Right renal cortex interstitium (tissue), 3 donors: ENCODE data around the gene CPEB4. TPM values are rescaled to one million over a fixed set of nuclear protein-coding genes. Genes with fewer than 3 reads are reported as not detected.

Source experiments
- DNase-seq, 3 donors: peaks; one replicate each; pipeline ENCODE4 v3.0.0-alpha.2; 2013; ENCODE audit warnings: low read depth in 3 of 3, low spot score in 2 of 3
- polyA plus RNA-seq, 3 donors: library from polyadenylated mRNA; unstranded; fragments of 120-200 nt; gene quantifications; one replicate each; pipeline ENCODE4 v1.2.1, GENCODE V29; 2013; ENCODE audit not compliant: insufficient read length in 3 of 3

Gene CPEB4
- polyA plus RNA-seq, 3 donors: 35.2 to 41.7 (median 37.3) TPM

GRCh38 chr5:173940269-173940668, 52.1 kb downstream of the CPEB4 start:
- no peak for DNase-seq

GRCh38 chr5:173941102-173941501, 53.0 kb downstream of the CPEB4 start:
- no peak for DNase-seq

GRCh38 chr5:173941758-173942401, 53.7 kb downstream of the CPEB4 start:
- DNase-seq: no peak

- no peak for DNase-seq
Observed at GRCh38 chr5:173944511-173944910, 56.4 kb downstream of the CPEB4 start.

GRCh38 chr5:173945160-173945559, 57.0 kb downstream of the CPEB4 start:
- no peak for DNase-seq

GRCh38 chr5:173946323-173946722, 58.2 kb downstream of the CPEB4 start:
- DNase-seq: no peak

- no peak for DNase-seq
Observed at GRCh38 chr5:173950829-173951228, 62.7 kb downstream of the CPEB4 start.

- no peak for DNase-seq
Observed at GRCh38 chr5:173953528-173954090, 65.5 kb downstream of the CPEB4 start.

- DNase-seq: no peak
Observed at GRCh38 chr5:173954671-173955521, 66.7 kb downstream of the CPEB4 start.

GRCh38 chr5:173960986-173961385, 72.8 kb downstream of the CPEB4 start:
- no peak for DNase-seq

GRCh38 chr5:173961418-173961817, 73.3 kb downstream of the CPEB4 start:
- no peak for DNase-seq

- DNase-seq: no peak
Observed at GRCh38 chr5:173962436-173962972, 74.4 kb downstream of the CPEB4 start.

GRCh38 chr5:173963182-173963838, 75.2 kb downstream of the CPEB4 start:
- DNase-seq: peak in 1 of 3 donors; percentile 8

- DNase-seq: no peak
Observed at GRCh38 chr5:173963867-173964441, 75.8 kb downstream of the CPEB4 start.

GRCh38 chr5:173964506-173964905, 76.4 kb downstream of the CPEB4 start:
- no peak for DNase-seq

- no peak for DNase-seq
Observed at GRCh38 chr5:173967241-173967640, 79.1 kb downstream of the CPEB4 start.

- DNase-seq: no peak
Observed at GRCh38 chr5:173968154-173968797, 80.1 kb downstream of the CPEB4 start.

- no peak for DNase-seq
Observed at GRCh38 chr5:173969167-173970049, 81.3 kb downstream of the CPEB4 start.
